ENCODE measurements around the gene MEGF11. TPM values are rescaled to one million over a fixed set of nuclear protein-coding genes. Genes with fewer than 3 reads are reported as not detected.

MEGF11 gene
- total and polyA plus RNA-seq, 8 donors = 0.05 to 0.92 (median 0.14) TPM; not detected in 4

GRCh38 chr15:65901336-65901735 is 352.2 kb downstream of the MEGF11 start:
- WGBS, 5 donors = 29 to 54% (median 37%) methylated on average over 2 of the region's 2 CpGs
- Histone ChIP-seq H3K9me3 (no peaks in the 10 kb centered on the region), H3K27ac (peak overlapping the region in 3 of 5 donors; percentile 2 to 57 (median 12)), H3K27me3 (no peaks in the 10 kb centered on the region), H3K4me1 (peaks cover 0 to 46% (median 8%) of the 10 kb centered on the region in 4 donors), H3K4me3 (no peak overlapping the region), H3K36me3 (peaks cover 26 to 78% (median 72%) of the 10 kb centered on the region in 4 donors)
- no peak for DNase-seq
- intact Hi-C loops (cut with DNase I; ENCODE audit: low total_unique reads) = loop anchor here (5.0 kb wide), 1 partner anchor 51 kb away; no protein-coding TSS in a partner anchor
- TF ChIP-seq CTCF (IDR thresholded peaks at IDR 0.05) = no peak
- TF ChIP-seq EP300 (IDR thresholded peaks at IDR 0.05) = no peak
- no peak for TF ChIP-seq POLR2A (IDR thresholded peaks at IDR 0.05)
- no peak for TF ChIP-seq POLR2AphosphoS5 (IDR thresholded peaks at IDR 0.05)

GRCh38 chr15:65900488-65900887 is 353.1 kb downstream of the MEGF11 start:
- 85 to 100% (median 90%) methylated on average over 3 of the region's 3 CpGs for whole genome bisulfite sequencing, 5 donors
- no peak overlapping the region for H3K27ac ChIP-seq
- no peaks in the 10 kb centered on the region for H3K9me3 ChIP-seq
- peaks cover 23 to 78% (median 72%) of the 10 kb centered on the region in 4 donors for H3K36me3 ChIP-seq
- no peak overlapping the region for H3K4me3 ChIP-seq
- no peak for DNase-seq
- H3K4me1 ChIP-seq = peaks cover 0 to 46% (median 8%) of the 10 kb centered on the region in 4 donors
- no peak for TF ChIP-seq CTCF (IDR thresholded peaks at IDR 0.05)
- TF ChIP-seq POLR2AphosphoS5 (IDR thresholded peaks at IDR 0.05) = no peak
- TF ChIP-seq EP300 (IDR thresholded peaks at IDR 0.05) = no peak
- TF ChIP-seq POLR2A (IDR thresholded peaks at IDR 0.05) = no peak
- intact Hi-C loops (cut with DNase I; ENCODE audit: low total_unique reads) = loop anchor here (5.0 kb wide), 1 partner anchor 52 kb away; no protein-coding TSS in a partner anchor
- H3K27me3 ChIP-seq = no peaks in the 10 kb centered on the region

- H3K27ac ChIP-seq = no peak overlapping the region
- TF ChIP-seq EP300 (IDR thresholded peaks at IDR 0.05) = no peak
- TF ChIP-seq POLR2AphosphoS5 (IDR thresholded peaks at IDR 0.05) = no peak
- no peak for TF ChIP-seq POLR2A (IDR thresholded peaks at IDR 0.05)
- TF ChIP-seq CTCF (IDR thresholded peaks at IDR 0.05) = no peak
- H3K4me3 ChIP-seq = no peak overlapping the region
- no peaks in the 10 kb centered on the region for H3K27me3 ChIP-seq
- peaks cover 0 to 21% (median 0%) of the 10 kb centered on the region in 4 donors for H3K4me1 ChIP-seq
- H3K9me3 ChIP-seq = no peaks in the 10 kb centered on the region
- intact Hi-C loops (cut with DNase I; ENCODE audit: low total_unique reads) = no loop called here
- 72 to 90% (median 76%) methylated on average over 2 of the region's 2 CpGs for WGBS, 5 donors
- peaks cover 19 to 75% (median 70%) of the 10 kb centered on the region in 4 donors for H3K36me3 ChIP-seq
- DNase-seq = no peak
Measured at GRCh38 chr15:65896236-65896635, 357.3 kb downstream of the MEGF11 start.

GRCh38 chr15:65893060-65893459 is 360.5 kb downstream of the MEGF11 start:
- no peak for DNase-seq
- no peak for TF ChIP-seq POLR2A (IDR thresholded peaks at IDR 0.05)
- no peak for TF ChIP-seq CTCF (IDR thresholded peaks at IDR 0.05)
- TF ChIP-seq EP300 (IDR thresholded peaks at IDR 0.05) = no peak
- Histone ChIP-seq H3K4me1 (peaks cover 0 to 16% (median 0%) of the 10 kb centered on the region in 4 donors), H3K27me3 (no peaks in the 10 kb centered on the region), H3K9me3 (no peaks in the 10 kb centered on the region), H3K4me3 (no peak overlapping the region), H3K27ac (no peak overlapping the region), H3K36me3 (peaks cover 1 to 75% (median 70%) of the 10 kb centered on the region in 4 donors)
- intact Hi-C loops (cut with DNase I; ENCODE audit: low total_unique reads) = no loop called here
- 82 to 89% (median 84%) methylated on average over 5 of the region's 5 CpGs for WGBS, 5 donors
